K562 (cell line): Measurements from ENCODE around the gene TLE6. TPM values are rescaled to one million over a fixed set of nuclear protein-coding genes. Genes with fewer than 3 reads are reported as not detected.

ENCODE experiments used
- EZH2 ChIP-seq: IDR thresholded peaks from 2 replicates; pipeline ENCODE4 v1.6.1; 2012; ENCODE audit warnings: low read depth, mild to moderate bottlenecking, inconsistent platforms, low read length, borderline replicate concordance
- FUS ChIP-seq: fragments of 200-400 bp; formaldehyde crosslinking; optimal IDR thresholded peaks from 2 replicates; pipeline ENCODE3; 2017; ENCODE audit warnings: low read depth, low read length
- GATA2 ChIP-seq: sonication (generic); formaldehyde crosslinking; IDR thresholded peaks from 2 replicates; pipeline ENCODE4 v1.4.0; 2020; ENCODE audit warnings: mild to moderate bottlenecking, missing genetic modification reagents
- HBP1 ChIP-seq: fragments of 450-650 bp; formaldehyde crosslinking; IDR thresholded peaks from 2 replicates; pipeline ENCODE4 v1.4.0; 2022; ENCODE audit warnings: missing genetic modification characterization
- HDAC8 ChIP-seq: fragments of 450-650 bp; IDR thresholded peaks from 2 replicates; pipeline ENCODE4 v1.6.1; 2016; ENCODE audit warnings: mild to moderate bottlenecking, missing genetic modification characterization, moderate library complexity, missing compliant biosample characterization
- KLF1 ChIP-seq: fragments of 450-650 bp; IDR thresholded peaks from 2 replicates; pipeline ENCODE4 v1.6.1; 2016; ENCODE audit warnings: missing genetic modification characterization, missing compliant biosample characterization
- L3MBTL2 ChIP-seq: fragments of 450-650 bp; IDR thresholded peaks from 2 replicates; pipeline ENCODE4 v1.6.1; 2016; ENCODE audit warnings: mild to moderate bottlenecking, moderate library complexity
- MTA2 ChIP-seq: fragments of 450-650 bp; IDR thresholded peaks from 2 replicates; pipeline ENCODE4 v1.6.1; 2016; ENCODE audit warnings: low read depth
- NCOA2 ChIP-seq, 2 experiments: fragments of 450-650 bp; IDR thresholded peaks; 2 replicates each; pipeline ENCODE4 v1.6.1; 2018; ENCODE audit warnings: mild to moderate bottlenecking in 2 of 2, moderate library complexity in 1 of 2; ENCODE audit not compliant: partially characterized antibody in 2 of 2
- NR4A1 ChIP-seq, 2 experiments: fragments of 250-450 bp in 1 of 2; fragments of 450-650 bp in 1 of 2; sonication (Bioruptor Pico) in 1 of 2; IDR thresholded peaks; 2 replicates each; pipeline versions ENCODE4 v1.4.0 to v1.6.1; 2016 to 2020; ENCODE audit warnings: mild to moderate bottlenecking in 2 of 2, missing compliant biosample characterization in 1 of 2, missing genetic modification characterization in 1 of 2, moderate library complexity in 1 of 2
- POLR2A ChIP-seq: fragments of 450-650 bp; conservative IDR thresholded peaks from 2 replicates; pipeline ENCODE4 v1.6.1; 2016
- TAL1 ChIP-seq: fragments of 450-650 bp; IDR thresholded peaks from 2 replicates; pipeline ENCODE4 v1.6.1; 2016; ENCODE audit warnings: mild to moderate bottlenecking
- U2AF2 ChIP-seq: fragments of 200-400 bp; formaldehyde crosslinking; optimal IDR thresholded peaks from 2 replicates; pipeline ENCODE3; 2017; ENCODE audit warnings: low read depth, mild to moderate bottlenecking, low read length
- UBTF ChIP-seq, 2 experiments: IDR thresholded peaks; 2 replicates each; pipeline ENCODE4 v1.6.1; 2012; ENCODE audit warnings: improper control_type of control experiment in 2 of 2, low read depth in 2 of 2, low read length in 2 of 2, borderline replicate concordance in 1 of 2
- XRCC5 ChIP-seq: fragments of 200-400 bp; formaldehyde crosslinking; IDR thresholded peaks from 2 replicates; pipeline ENCODE4 v1.6.1; 2017; ENCODE audit warnings: low read depth, mild to moderate bottlenecking, low read length
- ZFP30 ChIP-seq: fragments of 250-450 bp; sonication (Bioruptor Pico); IDR thresholded peaks from 2 replicates; pipeline ENCODE4 v1.8.0; 2022; ENCODE audit warnings: moderate library complexity, mild to moderate bottlenecking, inconsistent platforms, borderline replicate concordance
- ZNF124 ChIP-seq: sonication (generic); formaldehyde crosslinking; IDR thresholded peaks from 2 replicates; pipeline ENCODE4 v1.8.1; 2022; ENCODE audit warnings: missing genetic modification reagents
- ZNF41 ChIP-seq: fragments of 250-450 bp; sonication (Bioruptor Pico); conservative IDR thresholded peaks from 2 replicates; pipeline ENCODE4 v1.4.0; 2020; ENCODE audit warnings: mild to moderate bottlenecking
- ZNF445 ChIP-seq: fragments of 250-450 bp; sonication (Bioruptor Pico); IDR thresholded peaks from 2 replicates; pipeline ENCODE4 v1.4.0; 2020; ENCODE audit warnings: low read depth, mild to moderate bottlenecking, moderate library complexity
- ZNF561 ChIP-seq: fragments of 450-650 bp; formaldehyde crosslinking; conservative IDR thresholded peaks from 2 replicates; pipeline ENCODE4 v1.4.0; 2020; ENCODE audit warnings: mild to moderate bottlenecking, moderate library complexity
- ZNF589 ChIP-seq: fragments of 200-800 bp; sonication (Bioruptor generic); IDR thresholded peaks from 2 replicates; pipeline ENCODE4 v1.6.1; 2016; ENCODE audit warnings: low read depth, missing genetic modification characterization, missing compliant biosample characterization
- polyA plus RNA-seq, 8 experiments: library from polyadenylated mRNA; depleted of rRNA in 4 of 8; stranded (reverse) in 5 of 8; unstranded in 3 of 8; fragments of >200 nt; fragmentation: Nextera tagmentation in 2 of 8; fragmentation: Illumina TruSeq in 1 of 8; extraction: Ambion mirVana in 2 of 8; extraction: Trizol in 1 of 8; gene quantifications; 2 replicates each; pipeline versions ENCODE4 v1.2.1 to v1.2.3, GENCODE V29; 2011 to 2014; ENCODE audit warnings: inconsistent platforms in 1 of 8, missing spikeins in 1 of 8
- total RNA-seq, 7 experiments: library from RNA; depleted of rRNA in 6 of 7; stranded (reverse); fragments of >200 nt in 6 of 7; fragmentation: Illumina TruSeq in 2 of 7; extraction: Trizol in 2 of 7; gene quantifications; 2 replicates each; pipeline versions ENCODE4 v1.2.1 to v1.2.3, GENCODE V29; 2011 to 2021; ENCODE audit warnings: low replicate concordance in 1 of 7
- TF ChIP-seq, protein P1 (sequence below): fragments of 450-650 bp; IDR thresholded peaks from 2 replicates; pipeline ENCODE4 v1.6.1; 2017; ENCODE audit warnings: antibody characterized with exemption, mild to moderate bottlenecking

The TLE6 gene
- total and polyA plus RNA-seq, 9 of the 15 experiments (the other 6 are each of a cell fraction or from before 2014, with no cell fraction given), result 1.1 to 6.1 (median 2.5) TPM

DNA sequence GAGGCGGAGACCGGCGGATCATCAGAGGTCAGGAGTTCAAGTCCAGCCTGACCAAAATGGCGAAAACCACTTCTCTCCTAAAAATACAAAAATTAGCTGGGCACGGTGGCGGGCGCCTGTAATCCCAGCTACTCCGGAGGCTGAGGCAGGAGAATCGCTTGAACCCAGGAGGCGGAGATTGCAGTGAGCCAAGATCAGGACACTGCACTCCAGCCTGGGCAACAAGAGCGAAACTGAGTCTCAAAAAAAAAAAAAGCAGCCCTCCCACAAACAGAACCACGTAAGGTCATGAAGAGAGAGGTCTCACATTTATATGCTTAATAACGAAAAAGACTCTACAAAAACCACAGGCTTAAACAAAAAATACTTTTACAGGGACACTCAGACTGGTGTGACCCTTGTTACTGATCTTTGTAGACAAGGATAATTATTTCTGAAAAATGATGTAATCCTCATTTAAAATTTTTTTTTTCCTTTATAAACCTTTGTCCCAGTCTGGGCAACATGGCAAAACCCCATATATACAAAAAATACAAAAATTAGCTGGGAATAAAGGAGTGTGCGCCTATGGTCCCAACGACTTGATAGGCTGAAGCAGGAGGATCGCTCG, 31.7 kb upstream of the TLE6 start (continued):
- 0 out of 2 replicates have a peak, but pooled peaks have one; percentile 8 for TF ChIP-seq ZNF41 (CRISPR knock-in tag)
- TF ChIP-seq POLR2A, result no peak
- TF ChIP-seq ZNF561 (CRISPR knock-in tag), result no peak
- TF ChIP-seq ZFP30 (CRISPR knock-in tag), result no peak
- TF ChIP-seq, protein P1, sequence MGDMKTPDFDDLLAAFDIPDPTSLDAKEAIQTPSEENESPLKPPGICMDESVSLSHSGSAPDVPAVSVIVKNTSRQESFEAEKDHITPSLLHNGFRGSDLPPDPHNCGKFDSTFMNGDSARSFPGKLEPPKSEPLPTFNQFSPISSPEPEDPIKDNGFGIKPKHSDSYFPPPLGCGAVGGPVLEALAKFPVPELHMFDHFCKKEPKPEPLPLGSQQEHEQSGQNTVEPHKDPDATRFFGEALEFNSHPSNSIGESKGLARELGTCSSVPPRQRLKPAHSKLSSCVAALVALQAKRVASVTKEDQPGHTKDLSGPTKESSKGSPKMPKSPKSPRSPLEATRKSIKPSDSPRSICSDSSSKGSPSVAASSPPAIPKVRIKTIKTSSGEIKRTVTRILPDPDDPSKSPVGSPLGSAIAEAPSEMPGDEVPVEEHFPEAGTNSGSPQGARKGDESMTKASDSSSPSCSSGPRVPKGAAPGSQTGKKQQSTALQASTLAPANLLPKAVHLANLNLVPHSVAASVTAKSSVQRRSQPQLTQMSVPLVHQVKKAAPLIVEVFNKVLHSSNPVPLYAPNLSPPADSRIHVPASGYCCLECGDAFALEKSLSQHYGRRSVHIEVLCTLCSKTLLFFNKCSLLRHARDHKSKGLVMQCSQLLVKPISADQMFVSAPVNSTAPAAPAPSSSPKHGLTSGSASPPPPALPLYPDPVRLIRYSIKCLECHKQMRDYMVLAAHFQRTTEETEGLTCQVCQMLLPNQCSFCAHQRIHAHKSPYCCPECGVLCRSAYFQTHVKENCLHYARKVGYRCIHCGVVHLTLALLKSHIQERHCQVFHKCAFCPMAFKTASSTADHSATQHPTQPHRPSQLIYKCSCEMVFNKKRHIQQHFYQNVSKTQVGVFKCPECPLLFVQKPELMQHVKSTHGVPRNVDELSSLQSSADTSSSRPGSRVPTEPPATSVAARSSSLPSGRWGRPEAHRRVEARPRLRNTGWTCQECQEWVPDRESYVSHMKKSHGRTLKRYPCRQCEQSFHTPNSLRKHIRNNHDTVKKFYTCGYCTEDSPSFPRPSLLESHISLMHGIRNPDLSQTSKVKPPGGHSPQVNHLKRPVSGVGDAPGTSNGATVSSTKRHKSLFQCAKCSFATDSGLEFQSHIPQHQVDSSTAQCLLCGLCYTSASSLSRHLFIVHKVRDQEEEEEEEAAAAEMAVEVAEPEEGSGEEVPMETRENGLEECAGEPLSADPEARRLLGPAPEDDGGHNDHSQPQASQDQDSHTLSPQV, result peak; percentile 93
- no peak for TF ChIP-seq ZNF124 (CRISPR knock-in tag)
- TF ChIP-seq L3MBTL2, result no peak
- no peak for TF ChIP-seq KLF1
- TF ChIP-seq EZH2, result no peak
- TF ChIP-seq TAL1, result no peak
- TF ChIP-seq MTA2, result no peak
- no peak for TF ChIP-seq FUS
- TF ChIP-seq UBTF (IDR thresholded peaks at IDR 0.05; ENCODE audit: borderline replicate concordance in 1 of 2, low read depth in 2 of 2, low read length in 2 of 2), result no peak
- no peak for TF ChIP-seq NCOA2 (IDR thresholded peaks at IDR 0.05; ENCODE audit: partially characterized antibody in 2 of 2)
- TF ChIP-seq HDAC8 (tag), result peak; percentile 71; the same call in 1 of the 2 replicates
- TF ChIP-seq U2AF2, result no peak
- TF ChIP-seq ZNF589 (CRISPR knock-in tag), result 0 out of 2 replicates have a peak, but pooled peaks have one; percentile 48
- TF ChIP-seq ZNF445 (CRISPR knock-in tag), result no peak
- TF ChIP-seq GATA2 (CRISPR knock-in tag), result no peak
- TF ChIP-seq HBP1 (CRISPR knock-in tag), result no peak
- no peak for TF ChIP-seq XRCC5
- TF ChIP-seq NR4A1 (CRISPR knock-in tag; IDR thresholded peaks at IDR 0.05), result no peak
- peak; percentile 86 for TF ChIP-seq NR4A1 (tag; IDR thresholded peaks at IDR 0.05)
